Measurements from ENCODE around the gene TANC1. TPM values are rescaled to one million over a fixed set of nuclear protein-coding genes. Genes with fewer than 3 reads are reported as not detected.

Gene TANC1
- total RNA-seq, 6 experiments from 2014 or later = 4.0 to 12.7 (median 11.3) TPM

DNA sequence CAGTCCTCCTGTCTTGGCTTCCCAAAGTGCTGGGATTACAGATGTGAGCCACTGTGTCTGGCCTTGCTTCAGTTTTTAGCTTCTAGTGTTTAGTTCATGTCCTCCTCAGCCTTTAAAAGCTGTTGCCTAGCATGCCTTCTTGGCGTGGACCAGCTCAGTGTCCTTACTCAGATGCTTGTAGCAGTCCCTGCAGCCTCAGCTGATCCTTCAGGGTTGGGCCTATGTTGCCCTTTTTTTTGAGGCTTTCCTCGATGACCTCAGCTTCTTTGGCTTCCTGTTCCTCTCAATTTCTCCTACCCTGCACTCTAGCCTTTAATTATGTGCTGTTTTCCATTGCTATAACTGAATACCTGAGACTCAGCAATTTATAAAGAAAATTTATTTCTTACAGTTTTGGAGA is 57.7 kb downstream of the TANC1 start:
- Histone ChIP-seq H3K4me1 (no peaks in the 10 kb centered on the region), H3K27ac (no peak overlapping the region), H3K36me3 (no peaks in the 10 kb centered on the region), H3K27me3 (no peaks in the 10 kb centered on the region), H3K4me3 (no peak overlapping the region), H3K9me3 (no peaks in the 10 kb centered on the region)
- ATAC-seq (no peak), DNase-seq (no peak)
- 0% methylated on average over 1 of the region's 2 CpGs for WGBS (ENCODE audit: insufficient coverage, low coverage, low lambda C conversion rate, missing lambda C conversion rate)
- TF ChIP-seq, protein P1, sequence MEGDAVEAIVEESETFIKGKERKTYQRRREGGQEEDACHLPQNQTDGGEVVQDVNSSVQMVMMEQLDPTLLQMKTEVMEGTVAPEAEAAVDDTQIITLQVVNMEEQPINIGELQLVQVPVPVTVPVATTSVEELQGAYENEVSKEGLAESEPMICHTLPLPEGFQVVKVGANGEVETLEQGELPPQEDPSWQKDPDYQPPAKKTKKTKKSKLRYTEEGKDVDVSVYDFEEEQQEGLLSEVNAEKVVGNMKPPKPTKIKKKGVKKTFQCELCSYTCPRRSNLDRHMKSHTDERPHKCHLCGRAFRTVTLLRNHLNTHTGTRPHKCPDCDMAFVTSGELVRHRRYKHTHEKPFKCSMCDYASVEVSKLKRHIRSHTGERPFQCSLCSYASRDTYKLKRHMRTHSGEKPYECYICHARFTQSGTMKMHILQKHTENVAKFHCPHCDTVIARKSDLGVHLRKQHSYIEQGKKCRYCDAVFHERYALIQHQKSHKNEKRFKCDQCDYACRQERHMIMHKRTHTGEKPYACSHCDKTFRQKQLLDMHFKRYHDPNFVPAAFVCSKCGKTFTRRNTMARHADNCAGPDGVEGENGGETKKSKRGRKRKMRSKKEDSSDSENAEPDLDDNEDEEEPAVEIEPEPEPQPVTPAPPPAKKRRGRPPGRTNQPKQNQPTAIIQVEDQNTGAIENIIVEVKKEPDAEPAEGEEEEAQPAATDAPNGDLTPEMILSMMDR (IDR thresholded peaks at IDR 0.05) = no peak
- TF ChIP-seq POLR2A (IDR thresholded peaks at IDR 0.05) = no peak
- intact Hi-C loops (cut with DNase I) = no loop called here

DNA sequence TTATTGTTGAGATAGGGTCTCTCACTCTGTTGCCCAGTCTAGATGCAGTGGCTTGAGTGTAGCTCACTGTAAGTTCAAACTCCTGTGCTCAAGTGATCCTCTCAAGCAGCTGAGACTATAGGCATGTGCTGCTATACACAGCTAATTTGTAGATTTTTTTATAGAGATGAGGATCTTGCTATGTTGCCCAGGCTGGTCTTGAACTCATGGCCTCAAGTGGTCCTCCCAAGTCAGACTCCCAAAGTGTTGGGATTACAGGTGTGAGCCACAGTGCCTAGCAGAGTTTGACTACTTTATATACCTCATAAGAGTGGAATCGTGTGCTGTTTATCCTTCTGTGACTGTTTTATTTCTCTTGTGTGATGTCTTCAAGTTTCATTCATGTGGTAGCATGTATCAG is 60.3 kb downstream of the TANC1 start:
- H3K27me3 ChIP-seq = no peaks in the 10 kb centered on the region
- 100% methylated on average over 1 of the region's 1 CpG for WGBS (ENCODE audit: insufficient coverage, low coverage, low lambda C conversion rate, missing lambda C conversion rate)
- no peak for DNase-seq
- H3K4me1 ChIP-seq = no peaks in the 10 kb centered on the region
- no peak for TF ChIP-seq POLR2A (IDR thresholded peaks at IDR 0.05)
- TF ChIP-seq, protein P1 (IDR thresholded peaks at IDR 0.05) = no peak
- intact Hi-C loops (cut with DNase I) = no loop called here
- H3K9me3 ChIP-seq = no peaks in the 10 kb centered on the region
- no peaks in the 10 kb centered on the region for H3K36me3 ChIP-seq
- no peak overlapping the region for H3K27ac ChIP-seq
- no peak overlapping the region for H3K4me3 ChIP-seq
- no peak for ATAC-seq

DNA sequence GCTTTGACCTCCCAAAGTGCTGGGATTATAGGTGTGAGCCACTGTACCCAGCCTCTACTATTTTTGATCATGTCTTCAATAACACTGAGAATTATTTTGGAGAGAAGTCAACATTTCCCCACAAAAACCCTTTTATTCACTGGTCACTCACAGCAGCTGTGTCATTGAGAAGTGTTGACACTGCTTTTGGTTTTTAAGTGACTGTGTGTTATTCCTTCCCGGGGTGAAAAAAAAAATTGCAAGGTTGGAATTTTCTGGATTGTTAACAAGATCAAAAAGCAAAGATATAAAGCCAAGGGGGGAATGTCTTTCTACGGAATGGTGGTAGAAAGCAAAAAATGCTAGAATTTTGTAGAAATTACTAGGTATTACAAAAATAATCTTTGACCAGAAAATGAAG is 61.5 kb downstream of the TANC1 start:
- no peak for TF ChIP-seq POLR2A (IDR thresholded peaks at IDR 0.05)

DNA sequence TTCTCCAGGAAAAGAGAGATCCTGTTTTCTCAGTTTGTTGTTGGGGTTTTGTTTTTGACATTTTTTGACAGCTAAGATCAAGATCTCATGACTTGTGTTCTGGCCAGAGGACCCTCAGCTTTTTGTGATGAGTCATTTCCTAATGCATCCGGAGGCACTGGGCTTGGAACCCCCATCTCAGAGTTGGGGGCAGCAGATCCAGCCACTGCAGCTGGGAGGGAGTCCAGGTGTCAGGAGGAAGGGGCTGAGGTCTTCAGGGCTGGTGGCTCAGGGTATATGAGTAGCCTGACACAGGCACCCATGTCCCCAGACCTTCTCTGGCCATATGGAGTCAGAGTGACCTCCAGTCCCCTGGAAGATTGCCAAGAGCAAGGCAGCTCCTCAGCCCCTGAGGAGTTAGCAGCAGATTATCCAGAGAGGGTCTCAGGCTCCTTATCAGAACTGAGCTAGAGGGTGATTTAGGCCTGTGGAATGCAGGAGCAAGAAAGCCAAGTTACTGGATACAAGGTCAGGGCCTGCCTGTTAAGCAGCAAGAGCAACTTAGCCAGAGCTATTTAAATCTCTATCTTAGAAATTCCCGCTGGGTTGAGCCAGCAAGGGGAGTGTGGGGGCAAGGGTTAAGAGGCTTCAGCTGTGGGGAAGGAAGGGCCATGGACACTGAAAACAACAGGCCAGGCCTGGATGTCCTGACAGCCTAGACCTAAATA is 62.4 kb downstream of the TANC1 start:
- H3K9me3 ChIP-seq = no peaks in the 10 kb centered on the region
- peak overlapping the region in 2 of 3 donors; percentile 25 to 43 for H3K27ac ChIP-seq
- no peaks in the 10 kb centered on the region for H3K27me3 ChIP-seq
- peak; percentile 73 to 88 (median 80) for ATAC-seq
- no peak for DNase-seq
- 23% methylated on average over 2 of the region's 2 CpGs for WGBS (ENCODE audit: insufficient coverage, low coverage, low lambda C conversion rate, missing lambda C conversion rate)
- intact Hi-C loops (cut with DNase I) = no loop called here
- TF ChIP-seq POLR2A (IDR thresholded peaks at IDR 0.05) = no peak
- TF ChIP-seq, protein P1 (IDR thresholded peaks at IDR 0.05) = no peak
- H3K4me3 ChIP-seq = no peak overlapping the region
- no peaks in the 10 kb centered on the region for H3K36me3 ChIP-seq
- H3K4me1 ChIP-seq = no peaks in the 10 kb centered on the region

More for the DNA sequence above, 61.5 kb downstream of the TANC1 start:
- no peak overlapping the region for H3K27ac ChIP-seq
- 70% methylated on average over 2 of the region's 2 CpGs for WGBS (ENCODE audit: insufficient coverage, low coverage, low lambda C conversion rate, missing lambda C conversion rate)
- DNase-seq (no peak), ATAC-seq (no peak)
- intact Hi-C loops (cut with DNase I) = no loop called here
- no peaks in the 10 kb centered on the region for H3K36me3 ChIP-seq
- no peaks in the 10 kb centered on the region for H3K9me3 ChIP-seq
- no peaks in the 10 kb centered on the region for H3K27me3 ChIP-seq
- no peaks in the 10 kb centered on the region for H3K4me1 ChIP-seq
- no peak overlapping the region for H3K4me3 ChIP-seq

DNA sequence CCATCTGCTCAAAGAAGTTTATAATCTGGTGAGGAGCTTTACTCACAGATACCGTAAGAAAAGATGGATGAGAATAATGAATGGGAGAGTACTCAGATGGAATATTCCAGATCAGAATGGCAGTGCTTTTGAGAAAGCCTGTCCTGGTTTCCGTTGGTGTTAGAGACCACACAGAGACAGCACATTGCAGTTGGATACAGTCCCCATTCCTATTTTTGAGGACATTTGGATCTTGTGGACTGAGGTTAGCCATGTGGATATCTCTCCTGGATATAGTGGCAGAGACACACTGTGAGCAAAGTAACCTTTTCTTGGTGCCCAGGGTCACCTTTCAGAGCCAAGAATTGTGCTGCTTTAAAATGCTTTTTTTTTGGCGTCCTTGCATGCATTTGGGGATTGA is 63.7 kb downstream of the TANC1 start:
- no peak overlapping the region for H3K27ac ChIP-seq
- TF ChIP-seq POLR2A (IDR thresholded peaks at IDR 0.05) = no peak
- TF ChIP-seq, protein P1 (IDR thresholded peaks at IDR 0.05) = no peak
- intact Hi-C loops (cut with DNase I) = no loop called here

More for the DNA sequence above, 63.7 kb downstream of the TANC1 start:
- H3K27me3 ChIP-seq = no peaks in the 10 kb centered on the region
- DNase-seq (no peak), ATAC-seq (no peak)
- no peaks in the 10 kb centered on the region for H3K9me3 ChIP-seq
- H3K4me1 ChIP-seq = no peaks in the 10 kb centered on the region
- no peaks in the 10 kb centered on the region for H3K36me3 ChIP-seq
- no peak overlapping the region for H3K4me3 ChIP-seq
- 56% methylated on average over 3 of the region's 3 CpGs for WGBS (ENCODE audit: insufficient coverage, low coverage, low lambda C conversion rate, missing lambda C conversion rate)

Measured in right lobe of liver (tissue), 6 donors.